Neural progenitor cell (in vitro differentiated cells): ENCODE data around the gene UNC93B1.

Source experiments
- CTCF ChIP-seq: fragments of 200-600 bp; sonication (generic); IDR thresholded peaks from 2 replicates; pipeline ENCODE4 v1.5.1; 2017; ENCODE audit warnings: antibody characterized with exemption, mild to moderate bottlenecking
- EZH2 ChIP-seq: fragments of 200-600 bp; sonication (generic); IDR thresholded peaks from 2 replicates; pipeline ENCODE4 v1.6.1; 2017; ENCODE audit warnings: antibody characterized with exemption, mild to moderate bottlenecking, moderate library complexity
- EZH2phosphoT487 ChIP-seq: fragments of 200-600 bp; sonication (generic); IDR thresholded peaks from 2 replicates; pipeline ENCODE4 v1.6.1; 2017; ENCODE audit warnings: antibody characterized with exemption

- TF ChIP-seq CTCF: no peak
- TF ChIP-seq EZH2: no peak
- TF ChIP-seq EZH2phosphoT487: no peak
Observed at GRCh38 chr11:68044145-68044813, 40.4 kb upstream of the UNC93B1 start.
